OCI-M1 (cell line): ENCODE data around the gene EXOC3.
A peak's percentile ranks its signal among the peaks of the same experiment; 100 is the strongest.

Source experiments
- DNase-seq: peaks from one replicate; lab custom pipeline; 2025; lab: John Stamatoyannopoulos, UW

The EXOC3 gene

DNA sequence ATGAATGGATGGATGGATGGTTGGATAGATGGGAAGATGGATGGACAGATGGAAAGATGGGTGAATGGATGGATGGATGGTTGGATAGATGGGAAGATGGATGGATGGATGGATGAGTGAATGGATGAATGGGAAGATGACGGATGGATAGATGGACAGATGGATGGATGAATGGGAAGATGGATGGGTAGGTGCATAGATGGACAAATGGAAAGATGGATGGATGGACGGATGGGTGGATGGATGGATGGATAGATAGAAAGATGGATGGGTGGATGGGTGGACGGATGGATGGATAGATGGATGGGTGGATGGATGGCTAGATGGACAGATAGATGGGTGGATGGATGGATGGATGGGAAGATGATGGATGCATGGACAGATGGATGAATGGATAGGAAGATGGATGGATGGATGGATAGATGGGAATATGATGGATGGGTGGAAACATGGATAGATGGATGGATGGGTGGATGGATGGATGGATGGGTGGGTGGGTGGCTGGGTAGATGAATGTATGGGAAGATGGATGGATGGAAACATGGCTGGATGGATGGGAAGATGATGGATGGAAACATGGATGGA is 16.5 kb upstream of the EXOC3 start:
- no peak for DNase-seq

DNA sequence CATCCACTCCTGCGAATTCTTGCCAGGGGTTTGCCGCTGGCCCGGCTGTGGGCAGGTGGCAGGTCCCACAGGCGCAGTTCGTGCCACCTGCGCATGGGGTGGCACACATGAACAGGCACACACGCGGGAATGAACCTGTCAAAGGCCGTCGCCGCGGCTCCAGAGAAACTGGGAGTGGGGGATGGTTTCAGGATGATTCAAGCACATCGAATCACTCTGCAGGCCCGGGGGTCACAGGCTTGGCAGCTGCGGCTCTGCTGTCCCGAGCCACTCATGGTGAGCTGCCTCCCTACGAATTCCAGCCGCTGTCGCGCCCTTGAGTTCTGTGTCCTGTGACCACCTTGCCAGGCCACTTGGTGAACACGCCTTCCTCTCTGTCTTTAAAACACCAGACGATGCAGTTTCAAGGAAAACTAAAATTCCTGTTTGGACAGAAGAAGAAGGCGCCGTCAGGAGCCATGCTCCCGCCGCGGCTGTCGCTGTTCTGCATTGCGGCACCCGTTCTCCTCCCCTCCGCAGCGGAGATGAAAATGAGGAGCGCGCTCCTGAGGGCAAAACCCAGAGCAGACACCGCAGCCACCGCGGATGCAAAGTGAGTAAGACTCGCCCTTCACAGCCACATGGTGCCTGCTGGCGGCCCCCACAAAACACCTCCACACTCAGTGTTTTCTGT is 15.4 kb upstream of the EXOC3 start:
- no peak for DNase-seq

DNA sequence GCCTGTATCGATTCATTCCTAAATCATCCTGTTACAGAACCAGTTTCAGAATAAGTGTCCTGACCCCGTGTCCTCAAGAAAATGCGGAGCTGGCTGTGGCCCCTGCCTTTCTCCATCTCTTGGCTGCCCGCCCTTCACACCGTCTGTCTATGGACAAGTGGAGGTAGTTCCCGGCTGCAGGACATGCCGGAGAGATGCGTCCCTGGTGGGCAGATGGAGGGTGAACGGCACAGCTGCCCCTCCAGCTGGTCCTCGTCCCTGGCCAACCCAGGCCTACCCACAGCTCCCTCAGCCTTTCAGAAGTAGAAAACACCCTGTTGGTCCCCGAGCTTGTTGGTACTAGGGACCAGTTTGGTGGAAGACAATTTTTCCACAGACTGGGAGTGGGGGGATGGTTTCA is 14.8 kb upstream of the EXOC3 start:
- no peak for DNase-seq

DNA sequence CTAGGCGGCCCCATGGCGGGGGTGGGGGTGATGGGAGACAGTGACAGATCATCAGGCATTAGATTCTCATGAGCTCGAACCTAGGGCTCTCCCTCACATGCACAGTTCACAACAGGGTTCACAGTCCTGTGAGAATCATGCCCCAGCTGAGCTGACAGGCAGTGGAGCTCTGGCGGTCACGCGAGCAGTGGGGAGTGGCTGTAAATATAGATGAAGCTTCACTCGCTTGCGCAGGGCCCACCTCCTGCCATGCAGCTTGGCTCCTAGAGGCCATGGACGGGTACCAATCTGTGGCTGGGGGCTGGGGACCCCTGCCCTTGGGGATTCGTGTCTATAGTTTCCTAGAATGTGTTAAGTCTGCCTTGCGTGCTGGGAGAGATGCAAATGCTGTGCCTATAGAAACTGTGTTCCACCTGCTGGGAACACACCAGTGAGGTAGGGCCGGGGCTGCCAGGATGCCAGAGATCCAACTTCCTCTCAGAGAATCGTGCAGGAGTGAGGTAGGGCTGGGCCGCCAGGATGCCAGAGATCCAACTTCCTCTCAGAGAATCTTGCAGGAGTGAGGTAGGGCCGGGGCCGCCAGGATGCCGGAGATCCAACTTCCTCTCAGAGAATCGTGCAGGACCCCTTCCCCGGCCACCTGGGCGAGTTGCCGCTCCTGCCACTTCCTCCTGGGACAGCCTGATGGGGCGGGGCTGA is 14.1 kb upstream of the EXOC3 start:
- DNase-seq, result no peak

DNA sequence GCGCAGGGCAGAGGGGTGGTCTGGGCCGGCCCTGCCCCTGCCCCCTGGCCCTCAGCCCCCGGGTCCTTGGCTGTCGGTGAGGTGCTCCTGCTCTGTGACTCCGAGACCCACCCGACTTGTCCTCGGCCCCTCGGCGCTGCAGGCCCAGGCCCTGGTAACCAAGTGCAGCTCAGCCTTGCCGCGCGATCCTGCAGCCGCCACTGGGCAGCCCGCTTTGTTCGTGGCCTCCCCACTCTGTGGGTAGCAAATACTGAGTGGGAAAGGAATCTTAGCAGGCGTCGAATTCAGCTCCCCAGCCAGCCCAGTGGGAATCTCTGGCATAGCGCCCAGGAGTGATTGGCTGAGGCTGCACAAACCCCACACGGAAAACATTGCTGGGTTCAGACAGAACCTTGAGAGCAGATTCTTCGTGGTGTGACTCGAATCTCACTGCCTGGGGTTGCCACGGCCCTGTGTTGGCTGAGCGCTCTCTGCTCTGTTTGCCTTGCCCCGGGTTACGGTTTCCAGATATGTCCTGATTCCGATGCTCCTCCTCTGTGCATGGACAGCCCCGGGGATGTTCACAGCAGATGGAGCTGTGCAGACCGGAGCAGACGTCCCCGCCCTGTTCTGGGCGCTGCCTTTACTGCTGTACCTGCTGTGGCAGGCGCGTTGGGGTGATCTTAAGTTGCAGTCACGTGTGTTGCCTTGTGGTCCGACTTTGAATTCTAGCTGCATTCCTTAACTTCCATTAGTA is 13.4 kb upstream of the EXOC3 start:
- no peak for DNase-seq

DNA sequence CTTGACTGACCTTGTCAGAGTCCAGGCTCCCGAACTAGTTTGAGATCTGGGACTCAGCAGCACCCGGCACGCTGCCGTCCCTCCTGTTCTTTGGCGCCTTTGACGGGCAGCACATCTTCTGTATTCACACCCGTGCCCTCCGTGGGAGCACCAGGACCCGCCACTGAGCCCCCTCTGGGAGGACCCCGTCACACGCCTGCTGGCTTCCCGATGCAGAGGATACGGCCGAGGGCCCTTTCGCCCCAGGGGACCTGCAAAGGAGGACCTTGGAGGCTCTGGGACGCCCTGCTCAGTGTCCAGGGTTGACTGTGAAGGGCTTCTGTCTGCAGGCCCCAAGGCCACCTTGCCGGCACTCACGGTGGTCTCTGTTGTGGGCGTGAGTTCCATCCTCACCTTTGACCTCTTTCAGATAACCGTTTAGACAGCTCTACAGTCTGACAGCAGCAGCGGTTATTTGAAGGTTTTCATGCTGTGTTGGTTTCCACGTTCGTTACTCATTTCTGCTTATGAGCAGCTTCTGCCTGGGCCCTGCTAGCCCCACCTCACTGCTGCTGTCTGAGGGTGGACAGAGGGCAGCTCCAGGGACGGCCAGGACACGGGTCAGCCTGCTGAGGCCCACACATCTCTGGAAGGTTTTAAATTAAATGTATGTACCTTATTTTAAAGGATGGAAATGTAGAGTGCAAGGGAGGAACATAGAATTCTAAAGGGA is 12.6 kb upstream of the EXOC3 start:
- no peak for DNase-seq

DNA sequence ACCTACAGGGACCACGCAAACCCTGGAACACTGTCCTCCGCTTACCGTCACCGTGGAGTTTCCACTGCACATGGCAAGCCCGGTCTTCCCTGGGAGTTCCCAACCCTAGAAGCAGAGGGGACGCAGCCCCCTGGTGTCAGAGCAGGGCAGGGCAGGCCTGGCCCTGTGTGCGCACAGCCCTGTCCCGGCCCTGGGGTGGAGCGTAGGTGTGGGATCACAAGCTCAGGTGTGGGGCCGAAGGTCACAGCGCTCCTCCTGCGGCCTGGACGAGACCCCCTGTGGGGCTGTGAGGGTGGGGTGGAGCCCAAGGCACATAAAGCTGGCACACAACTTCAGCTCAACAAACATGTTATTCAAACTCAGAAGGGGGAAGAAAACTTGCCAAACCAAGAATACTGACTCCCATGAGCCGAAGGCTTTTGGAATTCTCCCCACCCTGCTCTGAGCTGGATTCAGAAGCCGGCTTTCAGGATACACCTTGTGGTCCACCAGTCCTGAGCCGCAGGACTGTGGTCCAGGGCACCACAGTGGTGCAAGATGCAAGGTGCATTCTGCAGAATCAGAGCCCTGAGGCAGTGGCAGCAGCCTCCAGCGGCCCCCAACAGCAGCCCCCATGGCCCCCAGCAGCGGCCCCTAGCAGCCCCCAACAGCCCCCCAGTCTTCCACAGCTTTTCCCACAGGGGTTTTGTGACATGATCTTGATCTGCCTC is 11.8 kb upstream of the EXOC3 start:
- peak; percentile 32 for DNase-seq

DNA sequence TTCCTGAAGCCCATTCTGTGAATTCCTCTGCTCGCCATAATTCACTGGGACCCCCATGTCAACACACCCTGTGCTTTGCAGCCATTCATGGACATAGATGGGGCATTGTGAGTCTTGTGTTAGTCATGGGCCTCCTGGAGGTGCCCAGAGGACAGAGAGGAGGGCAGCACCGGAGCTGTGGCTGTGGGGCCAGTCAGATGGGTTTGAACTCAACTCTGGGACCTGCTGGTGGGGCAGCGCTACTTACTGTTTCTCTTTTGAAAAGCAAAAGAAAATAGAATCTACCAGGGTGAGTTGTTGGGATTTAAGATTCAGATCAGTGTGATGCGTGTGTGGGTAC is 11.3 kb upstream of the EXOC3 start:
- no peak for DNase-seq

DNA sequence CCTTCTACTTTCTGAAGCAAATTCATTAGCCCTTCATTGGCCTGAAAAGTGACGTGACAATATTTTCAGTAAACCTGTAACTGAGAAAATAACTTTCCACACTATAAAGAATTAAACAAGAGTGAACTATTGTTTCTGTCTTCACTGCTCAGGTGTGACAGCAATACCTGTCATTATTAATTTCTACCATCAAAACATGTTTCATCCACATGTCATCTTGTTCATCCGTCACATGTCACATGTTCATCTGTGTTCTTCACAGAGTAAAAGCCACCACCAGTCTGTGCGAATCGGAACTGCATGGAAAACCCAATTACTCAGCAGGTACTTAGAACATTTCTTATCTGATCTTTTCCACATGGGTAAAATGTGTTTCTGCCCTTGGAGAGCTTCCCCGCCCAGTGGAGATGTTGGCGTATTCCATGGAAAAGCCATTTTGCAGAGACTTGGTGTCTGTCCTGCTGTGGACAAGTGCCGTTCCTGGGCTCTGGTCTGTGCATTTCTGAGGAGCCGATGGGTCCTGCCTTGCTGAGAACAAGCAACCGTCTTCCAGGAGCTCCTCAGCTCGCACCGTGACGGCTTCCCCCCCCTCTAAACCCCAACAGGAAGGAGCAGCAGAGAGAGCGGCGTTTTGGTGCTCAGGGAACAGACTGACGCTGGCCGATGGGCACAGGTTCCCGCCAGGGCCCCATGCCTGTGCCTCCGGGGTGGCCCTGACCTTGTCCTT is 10.6 kb upstream of the EXOC3 start:
- DNase-seq, result no peak

DNA sequence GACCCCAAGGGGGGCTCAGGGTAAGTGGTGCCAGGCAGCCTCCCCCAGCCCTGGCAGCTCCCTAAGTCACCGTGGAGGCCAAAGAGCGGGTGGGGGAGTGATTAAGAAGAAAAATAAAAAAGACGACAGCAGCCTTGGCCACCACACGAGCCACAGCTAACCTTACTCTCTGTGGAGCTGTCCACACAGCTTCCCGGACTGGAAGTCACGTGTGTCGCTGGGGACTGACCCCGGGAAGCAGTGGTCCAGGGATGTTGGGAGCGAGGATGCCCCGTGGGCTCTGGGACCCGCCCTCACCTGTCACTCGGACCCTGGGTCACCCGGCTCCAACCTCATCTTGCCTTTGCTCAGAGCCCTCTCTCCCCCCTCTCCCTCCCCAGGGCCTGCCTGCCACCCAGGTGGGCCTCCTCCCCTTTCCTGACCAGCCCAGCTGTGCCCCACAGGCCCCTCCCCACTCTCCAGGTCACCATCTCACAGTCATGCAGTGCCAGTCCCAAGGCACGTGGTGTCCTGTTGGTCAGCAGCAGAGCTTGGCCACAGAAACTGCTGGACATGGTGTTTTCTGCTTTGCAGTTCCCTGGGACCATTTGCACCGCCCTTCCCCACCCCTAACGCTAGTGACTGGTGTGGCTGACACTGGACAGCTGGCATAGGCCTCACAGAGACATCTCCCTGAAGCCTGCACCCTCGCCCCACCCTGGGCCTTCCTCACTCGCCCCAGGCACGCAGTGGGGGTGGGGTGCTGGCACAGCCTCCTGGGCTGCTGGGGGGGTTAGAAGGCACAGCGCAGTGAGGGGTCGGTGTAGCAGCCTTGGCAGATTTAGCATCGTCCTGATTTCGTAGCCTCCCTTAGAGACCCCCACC is 9.8 kb upstream of the EXOC3 start:
- DNase-seq, result no peak

DNA sequence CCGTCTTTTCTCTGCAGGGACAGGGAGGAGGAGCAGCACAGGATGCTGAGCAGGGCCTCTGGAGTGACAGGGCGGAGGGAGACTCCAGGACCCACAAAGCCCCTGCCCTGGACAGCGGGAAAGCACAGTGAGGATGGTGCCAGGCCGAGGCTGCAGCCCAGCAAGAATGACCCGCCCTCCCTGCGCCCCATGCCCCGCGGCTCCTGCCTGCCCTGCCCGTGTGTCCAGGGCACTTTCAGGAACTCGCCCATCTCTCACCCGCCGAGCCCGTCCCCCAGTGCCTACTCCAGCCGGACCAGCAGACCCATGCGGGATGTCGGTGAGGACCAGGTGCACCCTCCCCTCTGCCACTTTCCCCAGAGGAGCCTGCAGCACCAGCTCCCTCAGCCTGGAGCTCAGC is 9.1 kb upstream of the EXOC3 start:
- no peak for DNase-seq

DNA sequence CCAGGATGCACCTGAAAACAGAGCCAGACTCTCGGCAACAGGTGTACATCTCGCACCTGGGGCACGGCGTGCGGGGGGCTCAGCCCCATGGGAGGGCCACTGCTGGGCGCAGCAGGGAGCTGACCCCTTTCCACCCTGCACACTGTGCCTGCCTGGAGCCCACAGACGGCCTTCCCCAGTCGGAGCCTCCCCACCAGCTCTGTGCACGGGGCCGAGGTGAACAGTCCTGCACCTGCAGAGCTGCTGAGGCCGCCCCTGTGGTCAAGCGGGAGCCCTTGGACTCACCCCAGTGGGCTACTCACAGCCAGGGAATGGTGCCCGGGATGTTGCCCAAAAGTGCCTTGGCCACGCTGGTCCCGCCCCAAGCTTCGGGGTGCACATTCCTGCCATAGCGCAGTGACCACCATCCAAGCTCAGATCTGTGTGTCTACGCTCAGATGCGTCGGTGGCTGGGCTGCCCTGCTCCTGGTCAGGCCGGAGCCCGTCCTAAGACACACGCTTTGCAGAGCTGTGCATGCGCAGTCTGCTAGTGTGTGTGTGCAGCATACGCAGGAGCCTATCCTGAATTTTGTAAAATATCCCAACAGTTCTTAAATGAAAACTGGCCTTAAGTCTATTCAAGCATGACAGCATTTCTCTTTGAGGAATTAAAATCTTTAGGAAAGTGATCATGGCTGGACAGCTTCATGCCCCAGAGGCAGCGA is 8.4 kb upstream of the EXOC3 start:
- no peak for DNase-seq

DNA sequence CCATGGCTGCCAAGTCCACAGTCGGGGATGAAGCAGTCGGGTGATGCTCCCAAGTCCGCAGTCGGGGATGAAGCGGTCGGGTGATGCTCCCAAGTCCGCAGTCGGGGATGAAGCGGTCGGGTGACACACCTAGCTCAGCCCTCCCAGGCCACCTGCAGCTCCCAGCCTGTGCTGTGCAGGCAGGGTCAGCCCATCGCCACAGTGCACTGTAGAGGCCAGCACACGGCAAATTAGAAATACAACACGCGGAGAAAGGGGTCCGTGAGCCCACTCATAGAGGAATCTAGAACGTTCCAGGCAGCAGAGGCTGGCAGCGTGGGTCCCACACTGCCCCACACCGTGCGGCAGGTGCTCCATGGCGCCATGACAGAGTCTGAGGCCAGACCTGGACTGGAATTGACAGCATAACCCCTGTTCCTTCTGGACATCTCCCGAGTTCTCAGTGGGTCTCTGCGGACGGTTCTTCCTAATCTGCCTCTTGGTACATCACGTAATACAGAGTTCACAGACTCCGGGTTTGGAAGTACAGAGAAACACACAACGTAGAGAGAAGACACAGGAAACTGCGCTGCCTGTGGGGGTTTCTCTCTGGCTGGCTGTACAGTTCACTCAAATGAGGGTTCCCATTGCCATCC is 7.7 kb upstream of the EXOC3 start:
- DNase-seq, result no peak

DNA sequence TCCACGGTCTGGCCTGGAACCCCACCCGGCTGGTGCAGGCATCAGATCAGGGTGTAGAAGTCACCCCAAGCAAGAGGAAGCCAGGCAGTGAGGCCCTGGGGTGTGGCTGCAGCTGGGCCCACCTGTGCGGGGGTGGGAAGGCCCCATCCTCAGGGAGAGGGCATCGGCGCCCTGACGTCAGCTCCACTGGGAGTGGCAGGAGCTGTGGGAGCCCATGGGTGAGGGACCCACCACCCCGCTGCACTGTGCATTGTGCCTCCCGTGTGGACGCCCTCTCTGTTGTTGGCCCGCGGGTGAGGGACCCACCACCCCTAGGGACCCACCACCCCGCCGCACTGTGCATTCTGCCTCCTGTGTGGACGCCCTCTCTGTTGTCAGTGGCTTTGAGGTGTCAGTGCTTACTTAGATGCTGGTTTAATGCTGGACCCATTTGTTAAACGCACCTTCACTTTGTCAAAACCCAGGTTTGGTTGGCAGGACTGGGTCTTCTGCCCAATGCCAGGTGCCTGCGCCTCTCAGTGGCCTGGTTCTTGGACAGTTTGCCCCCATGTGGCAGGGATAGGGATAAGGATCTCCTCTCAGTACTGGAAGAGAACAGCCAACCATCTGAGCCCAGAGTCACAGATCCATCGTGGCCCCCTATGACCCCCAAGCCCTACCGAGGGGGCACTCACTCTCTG is 6.9 kb upstream of the EXOC3 start:
- DNase-seq, result peak; percentile 19

DNA sequence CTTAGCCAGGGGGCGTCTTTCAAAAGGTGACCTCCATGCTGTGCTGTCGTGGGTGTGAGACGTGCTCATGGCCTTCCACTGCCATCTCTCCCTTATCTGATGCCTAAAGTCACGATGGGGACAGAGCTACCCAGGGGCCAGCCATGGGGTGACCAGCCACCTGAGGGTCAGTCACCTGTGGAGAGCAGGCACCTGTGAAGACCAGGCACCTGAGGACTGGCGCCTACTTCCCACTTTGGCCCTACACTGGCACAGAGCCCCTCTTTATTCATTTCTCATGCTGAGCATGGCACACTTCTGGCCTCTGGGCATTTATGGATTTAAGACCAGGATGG is 6.4 kb upstream of the EXOC3 start:
- DNase-seq, result no peak

DNA sequence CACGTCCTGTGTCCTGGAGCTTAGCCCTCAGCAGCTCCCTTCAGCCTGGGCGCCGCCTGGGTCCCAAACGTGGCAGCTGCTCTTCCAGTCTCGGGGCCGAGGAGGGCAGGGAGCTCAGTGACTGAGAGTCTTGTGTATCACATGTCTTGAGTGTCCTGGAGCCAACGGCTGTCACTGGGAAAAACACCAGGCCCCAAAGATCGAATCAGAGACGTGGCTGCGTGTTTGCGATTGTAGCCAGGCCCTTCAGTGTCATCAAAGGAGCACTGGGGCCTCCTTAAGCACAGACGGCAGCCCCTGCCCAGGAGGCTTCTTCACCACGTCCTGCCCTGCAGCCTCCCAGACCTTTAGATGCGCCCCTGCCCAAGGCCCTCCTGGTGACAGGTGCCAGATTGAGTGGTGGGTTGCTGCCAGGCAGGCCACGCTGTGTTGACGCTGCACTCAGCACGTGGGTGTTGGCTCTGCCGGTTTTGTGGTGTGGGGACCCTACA is 5.7 kb upstream of the EXOC3 start:
- DNase-seq, result no peak

DNA sequence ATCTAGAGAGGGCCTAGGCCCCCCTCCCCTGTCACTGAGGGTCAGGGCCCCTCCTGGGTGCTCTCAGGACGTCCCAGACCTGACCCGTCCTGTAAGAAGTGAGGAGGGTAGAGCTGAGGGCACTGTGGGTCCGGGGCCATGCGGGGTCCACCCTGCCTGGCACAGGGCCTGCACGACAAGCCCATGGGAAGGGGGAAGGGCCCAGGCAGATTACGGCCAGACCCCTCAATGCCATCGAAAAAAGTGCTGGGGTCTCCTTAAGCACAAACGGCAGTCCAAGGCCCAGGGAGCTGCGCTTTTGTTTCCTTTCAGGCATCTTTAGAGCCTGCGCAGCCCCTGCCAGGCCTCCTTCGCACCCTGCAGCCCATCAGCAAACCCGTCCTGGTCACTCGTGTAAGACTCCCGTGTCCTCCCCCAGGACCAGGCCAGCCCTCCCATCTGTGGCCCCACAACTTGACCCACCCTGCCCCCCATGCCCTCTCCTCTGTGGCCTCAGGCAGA is 4.4 kb upstream of the EXOC3 start:
- DNase-seq, result no peak

DNA sequence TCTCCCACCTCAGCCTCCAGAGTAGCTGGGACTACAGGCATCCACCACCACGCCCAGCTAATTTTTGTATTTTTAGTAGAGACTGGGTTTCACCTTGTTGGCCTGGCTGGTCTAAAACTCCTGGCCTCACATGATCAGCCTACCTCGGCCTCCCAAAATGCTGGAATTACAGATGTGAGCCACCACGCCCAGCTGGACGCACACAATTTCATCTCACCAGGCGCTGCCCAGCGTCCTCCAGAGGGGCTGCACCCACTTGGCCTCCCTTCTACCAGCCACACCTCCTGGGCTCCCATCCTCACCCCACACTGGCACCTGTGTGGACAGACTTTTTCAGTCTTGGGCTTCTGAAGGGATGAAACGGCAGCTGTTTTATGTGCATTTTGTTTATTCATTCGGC is 3.8 kb upstream of the EXOC3 start:
- no peak for DNase-seq
